ENCODE data around the gene EIF4G3.

DNA sequence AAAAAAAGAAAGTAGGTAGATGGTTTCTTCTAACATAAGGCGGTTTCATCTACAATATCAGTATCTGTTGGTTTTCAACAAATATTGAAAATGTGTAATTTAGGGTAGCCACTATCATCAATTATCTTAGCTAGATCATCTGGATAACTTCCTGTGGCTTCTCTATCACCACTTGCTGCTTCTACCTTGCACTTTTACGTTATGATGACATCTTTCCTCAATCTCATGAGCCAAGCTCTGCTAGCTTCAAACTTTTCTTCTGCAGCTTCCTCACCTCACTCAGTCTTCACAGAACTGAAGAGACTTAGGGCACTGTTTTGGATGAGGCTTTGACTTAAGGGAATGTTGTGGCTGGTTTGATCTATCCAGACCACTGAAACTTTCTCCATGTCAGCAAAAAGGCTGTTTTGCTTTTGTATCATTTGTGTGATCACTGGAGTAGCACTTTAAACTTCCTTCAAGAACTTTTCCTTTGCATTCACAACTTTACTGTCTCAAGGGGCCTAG lies 244.7 kb downstream of the EIF4G3 start:
- TF ChIP-seq POLR2A (IDR thresholded peaks at IDR 0.05) = no peak
- TF ChIP-seq, protein P1, sequence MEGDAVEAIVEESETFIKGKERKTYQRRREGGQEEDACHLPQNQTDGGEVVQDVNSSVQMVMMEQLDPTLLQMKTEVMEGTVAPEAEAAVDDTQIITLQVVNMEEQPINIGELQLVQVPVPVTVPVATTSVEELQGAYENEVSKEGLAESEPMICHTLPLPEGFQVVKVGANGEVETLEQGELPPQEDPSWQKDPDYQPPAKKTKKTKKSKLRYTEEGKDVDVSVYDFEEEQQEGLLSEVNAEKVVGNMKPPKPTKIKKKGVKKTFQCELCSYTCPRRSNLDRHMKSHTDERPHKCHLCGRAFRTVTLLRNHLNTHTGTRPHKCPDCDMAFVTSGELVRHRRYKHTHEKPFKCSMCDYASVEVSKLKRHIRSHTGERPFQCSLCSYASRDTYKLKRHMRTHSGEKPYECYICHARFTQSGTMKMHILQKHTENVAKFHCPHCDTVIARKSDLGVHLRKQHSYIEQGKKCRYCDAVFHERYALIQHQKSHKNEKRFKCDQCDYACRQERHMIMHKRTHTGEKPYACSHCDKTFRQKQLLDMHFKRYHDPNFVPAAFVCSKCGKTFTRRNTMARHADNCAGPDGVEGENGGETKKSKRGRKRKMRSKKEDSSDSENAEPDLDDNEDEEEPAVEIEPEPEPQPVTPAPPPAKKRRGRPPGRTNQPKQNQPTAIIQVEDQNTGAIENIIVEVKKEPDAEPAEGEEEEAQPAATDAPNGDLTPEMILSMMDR (IDR thresholded peaks at IDR 0.05 in 8 of 11, conservative IDR thresholded peaks at IDR 0.05 in 3 of 11) = no peak

Data from spleen (tissue), 7 donors.